Hematopoietic multipotent progenitor cell treated with erythropoietin and hydrocortisone succinate and interleukin-3 and kit ligand, for 6 days (in vitro differentiated cells): ENCODE data around the gene KLF18.
"Not testable (repeated sequence)": the region's sequence is repeated elsewhere in the genome, so short reads cannot be mapped to it uniquely, and the experiment has no call there.

ENCODE experiments used
- DNase-seq: peaks from one replicate; pipeline ENCODE4 v3.0.0-alpha.2; 2015

Gene KLF18

DNA sequence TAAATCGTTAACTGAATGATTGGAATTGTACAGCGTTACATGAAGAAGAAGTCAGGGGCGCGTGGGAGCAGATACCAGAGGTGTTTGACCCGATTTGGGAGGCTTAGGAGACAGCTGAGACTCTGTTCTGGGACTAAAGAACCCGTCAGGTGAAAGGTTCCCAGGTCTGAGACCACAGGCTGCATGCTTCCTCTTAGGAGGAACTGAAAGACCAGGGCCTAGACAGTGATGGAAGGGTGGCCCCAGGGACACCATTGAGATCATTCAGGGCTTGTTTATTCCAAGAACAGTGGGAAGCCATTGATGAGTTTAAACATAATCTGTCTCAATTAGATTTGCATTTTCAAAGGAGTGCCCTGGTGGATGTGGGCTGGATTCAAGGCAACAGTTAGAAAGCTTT, 21.9 kb downstream of the KLF18 start:
- no peak for DNase-seq

DNA sequence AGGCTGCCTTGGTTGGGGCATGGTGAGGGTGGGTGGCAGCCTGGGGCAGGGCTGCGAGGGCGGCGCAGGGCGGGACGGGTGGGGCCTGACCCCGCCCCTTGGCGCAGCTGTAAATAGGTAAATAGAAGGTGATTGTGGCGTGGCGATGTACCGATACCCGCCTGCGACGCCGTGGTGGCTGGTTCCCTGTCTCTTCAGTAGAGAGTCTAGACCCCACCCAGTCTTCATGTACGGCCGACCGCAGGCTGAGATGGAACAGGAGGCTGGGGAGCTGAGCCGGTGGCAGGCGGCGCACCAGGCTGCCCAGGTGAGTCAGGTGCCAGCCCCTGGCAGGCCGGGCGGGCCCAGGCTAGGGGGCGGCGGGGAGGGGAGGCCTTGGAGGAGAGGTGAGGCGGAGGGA, 22.7 kb downstream of the KLF18 start, which contains the start of gene KLF17:
Gene KLF17, plus strand, starts transcription at position 140 of the 400 bp plus-strand sequence. Its CDS starts 87 bp downstream, at position 227.
- no peak for DNase-seq

DNA sequence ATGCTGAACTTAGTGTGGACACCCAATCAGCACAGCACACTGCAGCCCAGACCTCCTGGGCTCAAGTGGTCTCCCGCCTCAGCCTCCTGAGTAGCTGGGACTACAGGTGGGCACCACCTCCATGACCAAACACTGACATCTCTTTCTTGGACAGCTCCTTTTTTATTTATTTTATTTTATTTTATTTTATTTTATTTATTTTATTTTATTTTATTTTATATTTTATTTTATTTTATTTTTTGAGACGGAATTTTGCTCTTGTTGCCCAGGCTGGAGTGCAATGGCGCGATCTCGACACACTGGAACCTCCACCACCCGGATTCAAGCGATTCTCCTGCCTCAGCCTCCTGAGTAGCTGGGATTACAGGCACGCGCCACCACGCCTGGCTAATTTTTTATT, 24.2 kb downstream of the KLF18 start:
- DNase-seq, result not testable (repeated sequence)

DNA sequence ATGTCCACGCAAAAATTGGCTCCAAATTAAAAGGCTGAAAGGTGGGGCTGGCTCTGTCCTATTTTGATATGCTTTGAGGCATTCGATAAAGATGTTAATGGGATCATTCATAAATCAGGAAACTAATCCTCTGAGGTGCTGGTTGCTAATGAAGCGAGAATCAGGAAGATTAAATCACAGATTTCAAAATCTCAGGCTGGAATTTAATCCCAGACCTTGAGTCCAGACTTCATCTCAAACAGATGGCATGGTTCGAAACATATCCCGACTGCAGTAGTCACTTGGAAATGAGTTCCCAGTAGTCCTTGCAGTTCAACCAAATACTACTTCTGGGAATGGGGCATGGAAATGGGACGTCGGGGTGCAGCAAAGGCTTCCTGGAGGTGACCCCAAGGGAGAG, 27.3 kb downstream of the KLF18 start:
- DNase-seq, result no peak

DNA sequence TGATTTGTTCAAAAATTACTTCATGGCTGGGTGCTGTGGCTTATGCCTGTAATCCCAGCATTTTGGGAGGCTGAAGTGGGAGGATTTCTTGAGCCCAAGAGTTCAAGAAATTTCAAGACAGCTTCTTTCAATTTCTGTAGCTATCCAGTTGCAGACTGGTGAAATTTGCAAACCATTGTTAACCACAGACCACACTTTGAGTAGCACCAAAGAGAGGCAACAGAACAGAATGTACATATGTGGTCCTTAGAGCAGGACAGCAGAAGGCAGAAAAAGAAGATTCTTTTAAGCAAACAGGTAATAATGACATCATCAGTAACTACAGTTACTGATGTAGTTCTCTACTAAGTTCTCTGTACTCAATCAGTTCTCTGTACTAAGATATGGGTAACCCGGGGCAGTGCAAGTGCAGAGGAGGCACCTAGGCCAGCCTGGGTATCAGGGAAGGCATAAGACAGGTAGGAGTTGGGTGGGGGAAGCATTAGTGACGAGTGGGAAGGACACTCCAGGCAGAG, 28.3 kb downstream of the KLF18 start:
- DNase-seq, result no peak

DNA sequence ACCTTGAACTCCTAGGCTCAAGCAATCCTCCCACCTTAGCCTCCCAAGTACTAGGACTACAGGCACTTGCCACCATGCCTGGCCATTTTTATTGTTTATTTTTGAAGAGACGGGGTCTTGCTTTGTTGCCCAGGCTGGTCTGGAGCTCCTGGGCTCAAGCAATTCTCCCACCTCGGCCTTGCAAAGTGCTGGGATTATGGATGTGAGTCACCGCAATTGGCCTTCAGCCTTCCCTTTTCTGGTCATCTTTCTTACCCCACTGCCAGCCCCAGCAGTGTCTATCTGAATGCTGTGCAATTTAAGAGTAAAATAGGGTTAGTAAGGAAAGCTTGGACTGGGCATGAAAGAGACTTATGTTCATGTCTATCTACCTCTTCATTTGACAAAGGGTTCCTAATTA, 28.9 kb downstream of the KLF18 start:
- DNase-seq, result no peak

DNA sequence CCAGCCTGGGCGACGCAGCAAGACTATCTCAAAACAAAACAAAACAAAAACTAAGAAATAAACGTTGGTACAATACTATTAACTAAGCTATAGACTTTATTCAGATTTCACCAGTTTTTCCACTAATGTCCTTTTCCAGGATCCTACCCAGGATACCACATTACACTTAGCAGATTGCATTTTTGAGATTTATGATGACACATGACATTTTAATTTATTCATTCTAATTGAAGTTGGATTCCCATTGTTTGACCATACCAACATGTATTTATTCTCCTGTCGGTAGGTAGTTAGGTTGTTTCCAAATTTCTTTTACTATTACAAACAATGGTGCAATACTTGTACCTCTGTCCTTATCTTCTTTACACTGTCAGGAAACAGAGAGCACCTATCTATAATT, 29.6 kb downstream of the KLF18 start:
- DNase-seq, result no peak

DNA sequence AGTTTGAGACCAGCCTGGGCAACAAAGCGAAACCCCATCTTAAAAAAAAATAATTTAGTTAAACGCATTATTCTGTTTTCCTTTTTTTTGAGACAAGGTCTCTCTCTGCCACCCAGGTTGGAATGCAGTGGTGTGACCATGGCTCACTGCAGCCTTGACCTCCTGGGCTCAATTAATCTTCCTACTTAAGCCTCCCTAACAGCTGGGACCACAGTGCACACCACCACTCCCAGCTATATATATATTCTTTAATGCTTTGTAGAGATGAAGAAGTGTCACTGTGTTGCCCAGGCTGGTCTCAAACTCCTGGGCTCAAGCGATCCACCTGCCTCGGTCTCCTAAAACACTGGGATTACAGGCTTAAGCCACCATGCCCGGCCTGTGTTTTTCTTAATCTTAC, 30.5 kb downstream of the KLF18 start:
- no peak for DNase-seq

DNA sequence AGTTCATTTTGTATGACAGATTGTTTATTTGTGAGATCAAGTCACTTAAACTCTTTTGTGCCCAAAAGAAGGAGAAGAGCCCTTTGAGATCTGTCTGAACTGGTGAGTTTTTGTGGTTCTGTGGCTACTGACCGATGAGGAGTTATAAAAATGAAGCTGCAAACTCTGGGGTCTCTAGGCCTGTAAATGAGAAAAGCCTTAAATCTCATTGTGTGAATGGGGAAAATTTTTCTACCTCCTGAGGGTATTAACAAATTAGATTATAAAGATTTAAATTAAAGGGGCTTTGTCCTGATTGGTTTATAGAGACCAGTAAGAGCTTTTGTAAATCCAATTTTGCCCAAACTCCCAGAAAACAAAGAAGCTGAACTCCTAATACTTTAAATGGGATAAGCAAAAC, 32.5 kb downstream of the KLF18 start:
- DNase-seq, result no peak

DNA sequence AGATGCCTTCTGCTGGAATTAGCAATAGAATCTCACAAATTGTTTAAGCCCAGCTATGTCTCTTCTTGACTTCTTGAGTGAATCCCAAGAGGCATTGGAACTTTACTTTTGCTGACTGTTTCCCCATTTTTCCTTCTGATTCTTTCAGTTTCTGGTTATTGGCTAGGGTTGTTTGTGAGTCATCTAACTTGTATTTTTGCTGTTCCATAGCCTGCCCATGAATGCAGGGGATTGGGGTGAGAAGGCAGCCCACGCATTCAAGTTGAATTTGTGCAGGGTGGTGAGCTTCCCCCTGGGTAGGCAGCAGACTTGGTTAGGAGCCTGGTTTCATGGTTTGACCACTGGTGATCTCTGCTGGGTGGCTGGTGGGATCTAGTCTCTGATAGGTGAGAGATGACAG, 33.2 kb downstream of the KLF18 start:
- no peak for DNase-seq

DNA sequence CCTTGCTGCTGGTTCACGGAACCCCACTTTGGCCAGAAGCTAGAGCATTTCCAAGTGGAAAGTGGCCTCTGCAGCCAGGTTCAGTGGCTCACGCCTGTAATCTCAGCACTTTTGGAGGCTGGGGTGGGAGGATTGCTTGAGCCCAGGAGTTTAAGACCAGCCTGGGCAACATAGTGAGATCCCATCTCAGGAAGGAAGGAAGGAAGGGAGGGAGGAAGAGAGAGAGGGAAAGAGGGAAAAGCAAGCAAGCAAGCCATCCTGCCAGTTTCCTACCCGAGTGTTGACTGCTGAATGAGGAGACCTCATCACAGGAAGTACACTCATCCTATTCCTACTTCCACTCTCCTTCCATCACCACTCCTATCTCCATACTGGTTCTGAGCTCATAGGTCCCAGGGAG, 35.6 kb downstream of the KLF18 start:
- no peak for DNase-seq

DNA sequence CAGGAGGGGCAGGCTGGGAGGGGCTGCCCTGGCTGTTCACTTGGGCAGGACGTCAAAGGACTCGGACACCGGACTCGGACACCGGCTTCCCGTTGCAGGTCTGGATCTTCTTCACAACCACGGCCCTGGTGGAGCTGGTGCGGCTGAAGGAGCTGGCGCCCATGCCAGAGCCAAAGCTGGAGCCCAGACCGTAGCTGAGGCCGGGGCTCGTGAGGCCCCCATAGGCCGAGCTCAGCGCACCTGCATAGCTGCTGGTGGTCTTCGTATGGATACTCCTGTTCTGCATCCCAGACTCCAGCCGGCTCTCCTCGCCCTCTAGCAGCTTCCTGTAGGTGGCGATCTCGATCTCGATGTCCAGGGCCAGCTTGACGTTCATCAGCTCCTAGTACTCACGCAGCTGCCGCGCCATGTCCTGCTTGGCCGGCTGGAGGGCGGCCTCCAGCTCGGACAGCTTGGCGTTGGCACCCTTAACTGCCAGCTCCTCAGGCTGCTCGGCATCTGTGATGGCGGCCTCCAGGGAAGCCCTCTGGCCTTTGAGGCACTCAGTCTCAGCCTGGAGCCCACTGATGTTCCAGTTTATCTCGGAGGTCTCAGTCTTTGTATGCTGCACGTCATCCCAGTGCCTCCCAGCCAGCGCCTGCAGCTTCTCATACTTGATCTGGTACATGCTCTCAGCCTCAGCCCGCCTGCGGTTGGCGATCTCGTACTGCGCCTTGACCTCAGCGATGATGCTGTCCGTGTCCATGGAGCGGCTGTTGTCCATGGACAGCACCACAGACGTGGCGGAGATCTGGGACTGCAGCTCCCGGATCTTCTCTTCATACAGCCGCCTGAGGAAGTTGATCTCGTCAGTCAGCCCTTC, 37.9 kb downstream of the KLF18 start:
- no peak for DNase-seq

DNA sequence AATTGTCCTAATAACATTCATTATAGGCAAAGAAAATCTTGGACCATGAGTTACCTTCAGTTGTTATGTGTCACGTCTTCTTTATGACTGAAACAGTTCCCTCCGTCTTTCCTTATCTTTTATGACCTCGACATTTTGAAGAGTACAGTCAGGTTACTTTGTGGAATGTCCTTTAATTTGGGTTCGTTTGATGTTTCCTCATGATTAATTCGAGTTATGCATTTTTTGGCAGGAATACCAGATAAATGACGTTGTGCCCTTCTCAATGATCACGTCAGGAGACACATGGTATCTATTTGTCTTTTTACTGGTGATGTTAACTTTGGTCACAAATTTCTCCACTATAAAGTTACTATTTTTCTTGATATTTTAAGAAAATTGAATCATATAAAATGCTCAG, 40.1 kb downstream of the KLF18 start:
- no peak for DNase-seq

DNA sequence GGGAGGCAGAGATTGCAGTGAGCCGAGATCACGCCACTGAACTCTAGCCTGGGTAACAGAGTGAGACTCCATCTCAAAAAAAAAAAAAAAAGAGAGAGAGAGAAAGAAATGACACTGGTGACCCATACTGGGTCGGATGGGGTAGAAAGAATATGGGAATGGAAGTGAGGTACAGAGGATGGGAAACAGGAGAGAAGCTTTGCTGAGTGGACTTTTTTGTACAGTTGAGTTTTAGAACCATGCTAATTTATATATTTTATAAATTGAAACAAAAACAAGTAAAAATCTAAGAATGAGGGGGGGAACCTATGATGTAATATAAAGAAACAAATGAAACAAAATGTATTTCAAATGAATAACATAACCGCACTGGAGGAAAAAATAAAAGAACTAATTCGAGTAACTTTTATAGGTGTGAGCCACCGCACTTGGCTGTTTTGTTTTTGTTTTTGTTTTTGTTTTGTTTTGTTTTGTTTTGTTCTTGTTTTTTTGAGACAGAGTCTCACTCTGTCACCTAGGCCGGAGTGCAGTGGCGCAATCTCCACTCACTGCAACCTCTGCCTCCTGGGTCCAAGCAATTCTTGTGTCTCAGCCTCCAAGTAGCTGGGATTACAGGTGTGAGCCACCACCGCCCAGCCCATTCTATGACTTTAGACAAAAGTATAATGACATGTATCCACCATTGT, 41.1 kb downstream of the KLF18 start:
- no peak for DNase-seq

DNA sequence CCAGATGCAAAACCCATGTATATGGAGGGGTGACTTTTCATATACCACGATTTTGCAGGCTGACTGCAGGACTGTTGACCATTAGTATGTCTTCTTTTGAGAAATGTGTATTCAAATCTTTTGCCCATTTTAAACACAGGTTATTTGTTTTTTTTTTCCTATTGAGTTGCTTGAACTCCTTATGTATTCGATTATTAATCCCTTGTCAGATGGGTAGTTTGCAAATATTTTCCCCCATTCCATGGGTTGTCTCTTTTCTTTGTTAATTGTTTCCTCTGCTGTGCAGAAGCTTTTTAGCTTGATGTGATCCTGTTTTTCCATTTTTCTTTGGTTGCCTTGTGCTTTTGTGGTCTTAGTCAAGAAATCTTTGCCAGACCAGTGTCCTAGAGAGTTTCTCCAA, 47.4 kb downstream of the KLF18 start:
- no peak for DNase-seq

DNA sequence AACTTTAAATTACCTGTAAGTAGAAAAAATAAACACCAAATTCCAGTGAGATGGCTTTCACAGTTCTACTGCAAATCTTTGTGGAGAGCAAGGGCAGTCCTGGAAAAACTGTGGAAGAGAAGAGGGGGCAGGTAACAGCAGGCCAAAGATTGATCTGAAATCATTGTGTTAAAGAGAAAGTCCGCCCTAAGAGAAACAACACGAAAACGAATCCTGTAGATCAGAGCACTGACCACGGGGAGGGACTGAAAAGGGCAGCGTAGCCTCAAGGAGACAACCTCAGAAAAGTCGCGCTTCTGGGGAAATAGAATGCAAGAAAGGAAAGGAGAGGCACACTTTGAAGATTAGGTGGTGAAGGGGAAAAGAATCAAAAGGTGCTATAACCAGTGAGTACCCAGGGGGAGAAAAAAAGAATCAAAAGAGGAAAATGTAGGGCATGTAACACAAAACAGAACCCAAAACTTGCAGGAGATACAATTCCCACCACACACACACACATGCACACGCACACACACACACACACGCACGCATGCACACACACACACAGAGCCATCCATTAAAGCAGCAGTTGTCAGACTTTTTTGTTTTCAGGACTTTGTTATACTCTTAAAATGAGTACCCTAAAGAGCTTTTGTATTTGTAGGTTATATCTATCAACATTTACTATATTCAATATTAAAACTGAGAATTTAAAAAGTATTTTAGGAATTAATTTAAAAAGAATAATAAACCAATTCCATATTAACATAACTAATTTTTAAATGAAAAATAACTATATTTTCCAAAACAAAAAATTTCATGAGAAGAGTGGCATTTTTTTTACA, 50.8 kb downstream of the KLF18 start:
- no peak for DNase-seq

DNA sequence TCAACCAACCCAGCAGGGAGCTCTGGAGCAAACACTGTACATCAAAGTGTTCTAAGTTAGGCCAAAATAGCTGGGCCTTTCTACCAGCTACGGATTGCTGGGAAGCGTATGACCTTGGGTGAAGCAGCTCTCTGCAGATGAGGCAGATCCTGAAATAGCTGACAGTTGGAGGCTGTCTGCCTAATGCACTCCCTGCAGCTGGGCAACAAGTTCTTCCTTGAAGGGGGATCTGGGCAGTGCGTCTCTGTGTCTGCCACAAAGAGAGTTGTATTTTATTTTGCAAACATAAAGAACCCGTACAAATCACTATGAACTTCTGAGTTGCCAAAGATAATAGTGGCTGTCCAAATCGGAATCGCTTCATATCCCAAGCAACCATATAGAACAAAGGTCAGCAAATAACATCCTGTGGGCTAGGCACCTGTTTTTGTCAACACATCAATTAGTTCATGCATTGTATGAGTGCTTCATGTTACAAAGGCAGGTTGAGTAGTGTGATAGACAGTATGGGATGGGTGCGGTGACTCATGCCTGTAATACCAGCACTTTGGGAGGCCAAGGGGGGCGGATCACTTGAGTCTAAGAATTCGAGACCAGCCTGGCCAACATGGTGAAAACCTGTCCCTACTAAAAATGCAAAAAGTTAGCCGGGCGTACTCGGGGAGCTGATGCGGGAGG, 51.9 kb downstream of the KLF18 start:
- DNase-seq, result no peak
